Peyer's patch (tissue), 4 donors: ENCODE data around the gene NEDD4L. TPM values are rescaled to one million over a fixed set of nuclear protein-coding genes. Genes with fewer than 3 reads are reported as not detected.

Experiments
- DNase-seq, 3 donors: peaks; one replicate each; pipeline ENCODE4 v3.0.0-alpha.2; 2017 to 2019
- H3K27ac ChIP-seq, 4 donors: fragments of 200-600 bp; sonication (generic); one replicate each; pipeline ENCODE4 v1.5.1; 2016 to 2019
- H3K27me3 ChIP-seq, 2 donors: fragments of 200-600 bp; sonication (generic); one replicate each; pipeline ENCODE4 v1.5.1; 2019
- H3K36me3 ChIP-seq, 3 donors: fragments of 200-600 bp; sonication (generic); one replicate each; pipeline ENCODE4 v1.5.1; 2016 to 2019
- H3K4me1 ChIP-seq, 4 donors: fragments of 200-600 bp; sonication (generic); one replicate each; pipeline ENCODE4 v1.5.1; 2016 to 2019
- H3K4me3 ChIP-seq, 4 donors: fragments of 200-600 bp; sonication (generic); 1 replicate in 3 of 4; 2 replicates in 1 of 4; pipeline ENCODE4 v1.5.1; 2016 to 2019; ENCODE audit warnings: mild to moderate bottlenecking in 1 of 4
- H3K9me3 ChIP-seq, 4 donors: fragments of 200-600 bp; sonication (generic); one replicate each; pipeline ENCODE4 v1.5.1; 2016 to 2019; ENCODE audit warnings: mild to moderate bottlenecking in 1 of 4
- CTCF ChIP-seq, 6 experiments: fragments of 450-650 bp in 4 of 6; fragments of 200-600 bp in 2 of 6; sonication (generic) in 1 of 6; IDR thresholded peaks; one replicate each; pipeline ENCODE4 v1.5.1; 2017 to 2019; ENCODE audit warnings: antibody characterized with exemption in 6 of 6, mild to moderate bottlenecking in 3 of 6, moderate library complexity in 1 of 6
- POLR2A ChIP-seq, 2 donors: fragments of 450-650 bp; IDR thresholded peaks; one replicate each; pipeline ENCODE4 v1.5.1; 2017; ENCODE audit warnings: antibody characterized with exemption in 2 of 2, mild to moderate bottlenecking in 2 of 2, moderate library complexity in 2 of 2
- total RNA-seq, 4 donors: library from RNA; depleted of rRNA; stranded (reverse); fragments of >200 nt; gene quantifications; one replicate each; pipeline ENCODE4 v1.1.0, GENCODE V29; 2016

The NEDD4L gene
- total RNA-seq, 4 donors from 2014 or later, result 213 to 312 (median 277) TPM

GRCh38 chr18:58005011-58005410 lies 39.0 kb upstream of the NEDD4L start:
- Histone ChIP-seq H3K4me3 (no peak overlapping the region), H3K27ac (no peak overlapping the region)
- TF ChIP-seq CTCF (IDR thresholded peaks at IDR 0.05) (no peak), POLR2A (IDR thresholded peaks at IDR 0.05) (no peak)

GRCh38 chr18:58005885-58006523 lies 38.0 kb upstream of the NEDD4L start:
- no peak for TF ChIP-seq CTCF (IDR thresholded peaks at IDR 0.05)
- H3K4me1 ChIP-seq, result no peaks in the 10 kb centered on the region
- no peaks in the 10 kb centered on the region for H3K27me3 ChIP-seq
- H3K27ac ChIP-seq, result no peak overlapping the region
- no peaks in the 10 kb centered on the region for H3K36me3 ChIP-seq
- no peak for DNase-seq
- H3K9me3 ChIP-seq, result no peaks in the 10 kb centered on the region
- H3K4me3 ChIP-seq, result no peak overlapping the region

More at GRCh38 chr18:58005011-58005410, 39.0 kb upstream of the NEDD4L start:
- H3K9me3 ChIP-seq, result no peaks in the 10 kb centered on the region
- H3K27me3 ChIP-seq, result no peaks in the 10 kb centered on the region
- H3K36me3 ChIP-seq, result no peaks in the 10 kb centered on the region
- DNase-seq, result no peak
- H3K4me1 ChIP-seq, result no peaks in the 10 kb centered on the region

DNA sequence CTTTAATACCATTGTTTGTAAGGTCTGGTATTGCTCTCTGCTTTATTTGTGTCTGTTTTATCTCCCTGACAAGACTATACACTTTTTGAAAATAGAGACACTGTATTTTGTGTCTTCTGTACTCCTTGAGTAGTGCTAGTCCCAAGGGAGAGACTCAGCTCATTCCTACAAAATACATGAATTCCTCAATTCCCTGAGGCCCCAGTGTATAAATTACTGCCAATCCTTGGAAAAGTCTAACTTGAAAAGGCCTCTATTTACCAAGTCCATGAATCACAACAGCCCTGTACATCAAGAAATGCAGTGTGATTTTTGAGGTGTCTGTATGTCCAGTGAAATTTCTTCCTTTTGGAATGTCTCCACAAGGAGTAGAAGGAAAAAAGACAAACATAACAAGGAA lies 34.9 kb upstream of the NEDD4L start:
- TF ChIP-seq CTCF (IDR thresholded peaks at IDR 0.05) (no peak), POLR2A (IDR thresholded peaks at IDR 0.05) (no peak)

DNA sequence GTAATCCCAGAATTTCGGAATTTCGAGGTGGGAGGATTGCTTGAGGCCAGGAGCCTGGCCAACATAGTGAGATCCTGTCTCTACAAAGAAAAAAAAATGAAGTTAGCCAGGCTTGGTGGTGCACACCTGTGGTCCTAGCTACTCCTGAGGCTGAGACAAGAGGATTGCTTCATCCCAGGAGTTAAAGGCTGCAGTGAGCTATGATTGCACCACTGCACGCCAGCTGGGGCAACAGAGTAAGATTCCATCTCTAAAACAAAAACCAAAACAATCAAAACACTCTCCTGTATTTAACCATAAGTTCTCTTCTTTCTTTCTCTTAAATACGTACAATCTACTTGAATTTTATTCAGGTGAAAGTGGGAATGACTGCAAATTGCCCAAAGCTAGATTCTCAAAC lies 33.8 kb upstream of the NEDD4L start:
- no peaks in the 10 kb centered on the region for H3K27me3 ChIP-seq
- H3K4me1 ChIP-seq, result peaks cover 0 to 19% (median 3%) of the 10 kb centered on the region in 4 donors
- no peaks in the 10 kb centered on the region for H3K9me3 ChIP-seq
- H3K27ac ChIP-seq, result no peak overlapping the region
- no peak overlapping the region for H3K4me3 ChIP-seq
- DNase-seq, result no peak
- H3K36me3 ChIP-seq, result no peaks in the 10 kb centered on the region
- TF ChIP-seq CTCF (IDR thresholded peaks at IDR 0.05) (no peak), POLR2A (IDR thresholded peaks at IDR 0.05) (no peak)

More for the DNA sequence above, 34.9 kb upstream of the NEDD4L start:
- no peak for DNase-seq
- H3K27me3 ChIP-seq, result no peaks in the 10 kb centered on the region
- no peaks in the 10 kb centered on the region for H3K36me3 ChIP-seq
- no peak overlapping the region for H3K4me3 ChIP-seq
- no peaks in the 10 kb centered on the region for H3K9me3 ChIP-seq
- peaks cover 0 to 8% (median 0%) of the 10 kb centered on the region in 4 donors for H3K4me1 ChIP-seq
- no peak overlapping the region for H3K27ac ChIP-seq

DNA sequence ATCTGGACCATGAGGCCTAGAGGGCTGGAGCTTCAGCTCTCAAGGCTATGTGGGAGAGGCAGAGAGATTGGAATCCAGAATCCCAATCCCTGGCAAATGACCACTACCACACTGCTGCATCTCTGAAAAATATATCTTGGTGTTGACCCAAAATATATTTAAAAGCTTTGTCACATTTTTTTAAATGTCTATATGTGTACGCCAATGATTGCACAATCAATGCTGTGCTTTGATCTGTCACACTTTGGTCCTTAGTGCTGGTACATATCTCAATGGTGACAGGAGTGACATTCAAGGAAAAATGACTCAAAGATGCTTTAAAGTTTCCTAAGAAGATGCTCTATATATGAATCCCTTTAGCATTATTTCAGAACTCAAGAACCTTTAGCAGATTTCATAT lies 31.7 kb upstream of the NEDD4L start:
- no peak for TF ChIP-seq POLR2A (IDR thresholded peaks at IDR 0.05)
- no peak for TF ChIP-seq CTCF (IDR thresholded peaks at IDR 0.05)
- Histone ChIP-seq H3K27ac (no peak overlapping the region), H3K4me1 (peaks cover 0 to 24% (median 3%) of the 10 kb centered on the region in 4 donors), H3K27me3 (no peaks in the 10 kb centered on the region), H3K4me3 (no peak overlapping the region), H3K36me3 (no peaks in the 10 kb centered on the region), H3K9me3 (no peaks in the 10 kb centered on the region)
- no peak for DNase-seq
